Chondrocyte (in vitro differentiated cells): ENCODE data around the gene MYZAP. TPM values are rescaled to one million over a fixed set of nuclear protein-coding genes. Genes with fewer than 3 reads are reported as not detected.

Source experiments
- DNase-seq: peaks from one replicate; pipeline ENCODE4 v3.0.0; 2021; ENCODE audit warnings: mixed read lengths, low spot score
- H3K27ac Mint-ChIP-seq: one replicate; pipeline ENCODE4 v1.8.0; 2021; ENCODE audit warnings: mild to moderate bottlenecking, moderate library complexity, mixed read lengths; ENCODE audit not compliant: unreplicated experiment
- H3K27me3 Mint-ChIP-seq: 2 replicates; pipeline ENCODE4 v1.8.0; 2021; ENCODE audit warnings: low read depth, mixed read lengths
- H3K36me3 Mint-ChIP-seq: 2 replicates; pipeline ENCODE4 v1.8.0; 2021; ENCODE audit warnings: low read depth, mixed read lengths
- H3K4me1 Mint-ChIP-seq: 2 replicates; pipeline ENCODE4 v1.8.0; 2021; ENCODE audit warnings: low read depth, mild to moderate bottlenecking, mixed read lengths
- H3K4me3 Mint-ChIP-seq: one replicate; pipeline ENCODE4 v1.8.0; 2021; ENCODE audit warnings: mild to moderate bottlenecking, moderate library complexity, mixed read lengths; ENCODE audit not compliant: unreplicated experiment
- H3K9me3 Mint-ChIP-seq: 2 replicates; pipeline ENCODE4 v1.8.0; 2021; ENCODE audit warnings: low read depth, mixed read lengths
- CTCF ChIP-seq: fragments of 200-600 bp; sonication (generic); IDR thresholded peaks from 2 replicates; pipeline ENCODE4 v1.5.0; 2021; ENCODE audit warnings: antibody characterized with exemption, mild to moderate bottlenecking, moderate library complexity
- total RNA-seq: library from RNA; stranded (reverse); gene quantifications from 3 replicates; pipeline ENCODE4 v1.2.1, GENCODE V29; 2021

The MYZAP gene
- total RNA-seq, 1 donor from 2014 or later, result 0.17 TPM

DNA sequence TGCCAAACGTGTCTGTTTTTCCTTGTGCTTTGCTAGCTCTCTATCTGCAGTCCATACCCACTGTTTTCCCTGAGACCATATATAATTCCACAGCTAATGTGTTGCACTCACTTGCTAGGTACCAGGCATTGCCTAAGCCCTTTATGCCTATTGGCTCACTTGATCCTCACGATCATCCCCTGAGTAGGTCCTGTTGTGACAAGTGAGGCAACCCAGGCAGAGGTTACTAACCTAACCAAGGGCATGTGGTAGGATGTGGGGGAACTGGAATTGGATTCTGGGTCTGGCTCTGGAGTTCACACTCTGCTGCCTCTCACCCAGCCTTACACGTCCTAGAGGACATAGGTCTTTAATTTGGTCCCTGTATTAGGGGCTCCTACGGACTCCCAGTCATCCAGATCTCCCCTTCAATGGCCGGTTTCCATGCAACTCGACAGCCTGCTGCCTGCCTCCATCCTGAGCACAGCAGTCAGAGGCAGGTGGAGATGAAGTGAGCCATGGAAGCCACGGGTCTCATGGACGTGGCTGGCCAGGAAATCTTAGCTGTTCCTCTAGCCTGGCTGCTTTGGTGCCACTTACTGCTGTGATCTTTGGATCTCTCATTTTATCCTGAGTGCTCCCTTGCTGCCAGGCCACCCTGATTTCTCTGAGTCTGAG is 38.9 kb upstream of the MYZAP start:
- Mint-ChIP-seq H3K27ac (no peak overlapping the region), H3K4me3 (no peak overlapping the region), H3K27me3 (no peaks in the 10 kb centered on the region), H3K9me3 (no peaks in the 10 kb centered on the region), H3K36me3 (no peaks in the 10 kb centered on the region), H3K4me1 (peaks cover 65% of the 10 kb centered on the region)
- TF ChIP-seq CTCF, result no peak
- DNase-seq, result peak; percentile 60

GRCh38 chr15:57553526-57553925 is 38.2 kb upstream of the MYZAP start:
- no peak overlapping the region for H3K27ac Mint-ChIP-seq
- DNase-seq, result no peak
- no peaks in the 10 kb centered on the region for H3K36me3 Mint-ChIP-seq
- no peaks in the 10 kb centered on the region for H3K27me3 Mint-ChIP-seq
- TF ChIP-seq CTCF, result no peak
- no peaks in the 10 kb centered on the region for H3K9me3 Mint-ChIP-seq
- no peak overlapping the region for H3K4me3 Mint-ChIP-seq
- peaks cover 62% of the 10 kb centered on the region for H3K4me1 Mint-ChIP-seq

DNA sequence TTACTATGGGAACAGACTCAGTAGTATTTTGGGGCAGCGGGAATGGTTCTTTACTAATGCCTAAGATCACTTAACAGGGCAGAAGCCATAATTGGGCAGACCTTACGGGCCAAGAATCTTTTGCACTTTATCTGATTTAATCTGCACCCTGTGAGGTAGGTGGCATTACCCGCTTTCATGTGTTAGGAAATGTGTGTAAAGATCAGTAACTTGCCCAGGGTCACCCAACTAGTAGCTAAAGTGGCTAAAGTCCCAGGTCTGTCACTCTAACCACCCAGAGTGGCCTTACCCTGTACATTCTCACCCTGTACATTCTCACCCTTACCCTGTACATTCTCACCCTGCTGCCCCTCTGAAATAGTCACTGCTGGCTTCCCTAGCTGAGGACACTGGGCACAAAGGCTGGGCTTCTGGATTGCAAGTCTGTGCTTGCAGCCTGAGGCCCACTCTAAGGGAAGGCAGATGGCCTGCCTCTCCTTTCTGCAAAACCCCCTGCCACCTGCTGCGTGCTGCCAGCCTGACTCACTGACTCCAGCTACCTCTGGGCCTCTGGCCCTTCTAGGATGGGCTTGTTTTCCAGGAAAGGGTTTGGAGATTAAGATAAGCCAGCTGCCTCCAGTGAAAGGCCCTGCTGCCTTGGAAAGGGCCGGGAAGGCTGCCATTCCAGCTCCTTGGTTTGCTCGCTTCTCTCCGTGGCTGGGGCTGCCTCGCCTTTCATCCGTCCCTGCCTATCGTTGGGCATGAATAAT is 37.5 kb upstream of the MYZAP start:
- peak; percentile 49 for DNase-seq
- Mint-ChIP-seq H3K27me3 (no peaks in the 10 kb centered on the region), H3K4me3 (no peak overlapping the region), H3K36me3 (no peaks in the 10 kb centered on the region), H3K9me3 (no peaks in the 10 kb centered on the region), H3K4me1 (peaks cover 58% of the 10 kb centered on the region), H3K27ac (no peak overlapping the region)
- TF ChIP-seq CTCF, result no peak

GRCh38 chr15:57554812-57555179 is 36.9 kb upstream of the MYZAP start:
- peaks cover 55% of the 10 kb centered on the region for H3K4me1 Mint-ChIP-seq
- no peak for DNase-seq
- H3K27ac Mint-ChIP-seq, result no peak overlapping the region
- TF ChIP-seq CTCF, result no peak
- H3K4me3 Mint-ChIP-seq, result no peak overlapping the region
- no peaks in the 10 kb centered on the region for H3K27me3 Mint-ChIP-seq
- H3K9me3 Mint-ChIP-seq, result no peaks in the 10 kb centered on the region
- H3K36me3 Mint-ChIP-seq, result no peaks in the 10 kb centered on the region

GRCh38 chr15:57555270-57555669 is 36.4 kb upstream of the MYZAP start:
- no peak for DNase-seq
- Mint-ChIP-seq H3K27me3 (no peaks in the 10 kb centered on the region), H3K4me1 (peaks cover 51% of the 10 kb centered on the region), H3K27ac (no peak overlapping the region), H3K9me3 (no peaks in the 10 kb centered on the region), H3K36me3 (no peaks in the 10 kb centered on the region), H3K4me3 (no peak overlapping the region)
- no peak for TF ChIP-seq CTCF
